Skin epidermis (tissue), 12 donors: ENCODE measurements around the gene ZFPM1.
A peak's percentile ranks its signal among the peaks of the same experiment; 100 is the strongest.

Experiments
- H3K27ac ChIP-seq, 21 experiments: fragments of 200-600 bp; sonication (generic) in 11 of 21; one replicate each; pipeline ENCODE4 v1.5.0; 2020; ENCODE audit warnings: mild to moderate bottlenecking in 3 of 21, inconsistent platforms in 2 of 21, moderate library complexity in 2 of 21
- H3K4me3 ChIP-seq, 7 experiments: fragments of 200-600 bp; sonication (generic) in 2 of 7; one replicate each; pipeline ENCODE4 v1.5.0; 2020; ENCODE audit warnings: inconsistent platforms in 2 of 7, mild to moderate bottlenecking in 2 of 7, moderate library complexity in 1 of 7

ZFPM1 gene

DNA sequence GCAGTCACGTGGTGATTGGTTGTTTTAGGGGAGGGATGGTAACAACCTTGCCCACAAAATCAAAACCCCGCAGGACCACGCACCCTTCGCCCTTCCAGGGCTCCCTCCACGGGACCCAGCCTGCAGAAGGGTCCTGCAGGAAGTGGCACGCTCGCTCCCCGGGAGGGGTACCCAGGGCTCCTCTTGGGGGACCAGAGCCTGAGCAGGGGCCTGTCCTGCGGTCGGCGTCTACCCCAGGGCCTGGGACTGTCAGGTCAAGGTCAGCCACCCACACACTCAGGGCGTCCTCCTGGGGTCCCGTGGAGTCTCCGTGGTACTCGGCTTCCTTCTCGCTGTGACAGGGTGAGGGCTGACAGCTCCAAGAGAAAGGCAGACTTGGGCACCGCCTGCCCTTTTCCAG, 36.4 kb upstream of the ZFPM1 start:
- Histone ChIP-seq H3K27ac (no peak overlapping the region), H3K4me3 (no peak overlapping the region)

DNA sequence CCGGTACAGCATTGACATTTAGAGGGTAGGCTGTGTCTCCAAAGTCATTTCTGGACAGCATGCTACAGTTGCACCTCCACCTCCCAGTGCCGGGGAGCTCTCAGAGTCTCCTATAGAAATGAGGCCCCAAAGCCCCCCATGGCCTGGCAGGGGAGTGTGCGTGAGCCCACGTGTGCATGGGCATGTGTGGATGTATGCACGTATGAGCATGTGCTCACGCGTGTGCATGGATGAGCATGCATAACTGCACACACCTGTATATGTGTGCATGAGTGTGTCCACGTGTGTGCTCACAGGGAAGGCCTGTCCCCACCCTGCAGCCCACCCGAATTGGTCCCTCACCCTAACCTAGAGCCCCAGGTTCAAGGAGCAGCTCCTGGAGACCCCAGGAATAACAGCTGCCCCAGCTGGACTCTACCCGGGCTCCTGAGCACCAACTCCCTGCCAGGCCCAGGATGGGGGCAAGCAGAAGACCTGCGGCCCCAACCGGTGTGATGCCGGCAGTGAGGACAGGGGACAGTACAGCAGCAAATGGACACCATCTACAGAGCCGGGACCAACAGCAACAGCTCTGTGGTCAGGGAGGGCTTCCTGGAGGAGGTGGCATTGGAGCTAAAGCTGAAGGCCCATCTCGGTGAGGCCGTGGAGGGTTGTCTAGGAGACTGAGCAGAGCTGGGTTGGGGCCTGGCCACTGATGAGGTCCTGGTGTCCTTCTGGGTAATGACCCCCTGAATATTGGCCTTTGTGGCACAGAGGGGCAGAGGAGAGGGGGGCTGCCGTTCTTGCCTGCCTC, 35.2 kb upstream of the ZFPM1 start:
- Histone ChIP-seq H3K4me3 (no peak overlapping the region), H3K27ac (no peak overlapping the region)

DNA sequence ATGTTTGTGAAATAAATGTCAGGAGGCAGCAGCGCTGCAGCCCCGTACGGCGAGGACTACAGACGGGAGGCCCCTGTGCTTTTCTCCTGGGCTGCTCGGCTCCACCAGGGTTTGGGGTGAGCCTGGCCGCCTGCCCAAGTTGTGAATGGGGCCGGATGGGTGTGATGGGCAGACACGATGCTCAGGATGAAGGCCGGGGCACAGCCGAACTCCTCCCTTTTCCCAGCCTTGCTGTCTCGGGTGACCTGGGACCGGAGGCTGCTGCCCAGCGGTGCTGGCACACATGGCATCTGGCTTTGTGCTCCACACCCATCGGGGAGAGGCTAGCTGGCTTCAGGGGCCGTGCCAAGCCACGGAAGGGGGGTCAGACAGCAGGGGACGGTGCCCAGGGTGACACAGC, 34.2 kb upstream of the ZFPM1 start:
- no peak overlapping the region for H3K4me3 ChIP-seq

DNA sequence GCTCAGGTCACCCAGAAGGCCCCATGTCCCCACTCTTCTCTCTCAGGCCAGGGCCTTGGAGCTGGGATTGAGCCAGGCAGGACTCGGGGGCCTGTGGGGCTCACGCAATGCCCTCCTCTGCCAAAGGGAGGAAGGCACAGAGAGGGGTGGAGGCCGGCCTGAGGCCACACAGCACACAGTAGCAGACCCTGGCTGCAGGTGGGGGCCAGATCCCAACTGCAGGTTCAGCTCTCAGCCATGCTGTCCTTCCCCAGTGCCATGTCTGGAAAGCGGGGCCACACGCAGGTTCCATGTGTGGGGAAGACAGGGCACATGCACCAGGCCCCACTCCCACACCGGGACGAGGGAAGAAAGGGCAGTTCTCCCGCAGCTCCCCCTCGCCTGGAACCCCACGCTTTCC, 33.3 kb upstream of the ZFPM1 start:
- no peak overlapping the region for H3K27ac ChIP-seq

More for the DNA sequence above, 34.2 kb upstream of the ZFPM1 start:
- H3K27ac ChIP-seq, result no peak overlapping the region

DNA sequence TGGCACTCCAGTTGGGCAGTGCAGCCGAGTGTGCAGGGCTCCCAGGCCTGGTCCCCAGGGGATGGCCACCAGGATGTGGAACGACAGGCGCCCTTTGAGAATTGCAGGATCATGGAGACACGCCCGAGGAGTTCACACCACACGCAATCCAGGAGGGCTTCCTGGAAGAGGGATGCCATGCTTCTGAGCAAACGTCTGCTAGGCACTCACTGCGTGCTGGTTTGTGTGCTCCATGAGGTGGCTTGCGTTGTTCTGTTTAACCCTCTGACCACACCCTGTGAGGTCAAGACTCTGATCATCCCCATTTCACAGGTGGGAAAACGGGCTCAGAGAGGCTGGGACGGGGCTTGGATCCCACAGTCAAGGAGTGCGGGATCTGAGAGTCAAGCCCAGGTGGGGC, 32.6 kb upstream of the ZFPM1 start:
- Histone ChIP-seq H3K27ac (no peak overlapping the region), H3K4me3 (no peak overlapping the region)

More for the DNA sequence above, 33.3 kb upstream of the ZFPM1 start:
- H3K4me3 ChIP-seq, result no peak overlapping the region

DNA sequence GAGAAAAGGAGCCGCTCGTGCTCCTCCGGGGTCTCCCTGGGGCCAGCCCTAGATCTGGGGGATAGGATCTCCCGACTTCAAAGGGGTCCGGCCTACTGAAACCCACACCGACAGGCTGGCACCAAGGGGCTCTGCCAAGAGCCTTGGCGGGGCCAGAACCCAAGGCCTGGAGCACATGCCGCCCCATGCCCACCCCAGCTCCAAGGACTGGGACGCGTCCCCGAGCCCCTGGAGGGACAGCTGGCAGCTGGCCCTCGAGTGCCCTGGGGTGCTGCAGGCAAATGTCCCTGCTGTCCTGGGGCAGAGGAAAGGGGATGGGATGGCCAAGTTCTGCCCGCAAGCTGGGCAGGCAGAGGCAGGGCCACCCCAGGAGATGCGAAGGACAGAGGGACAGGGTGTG, 31.8 kb upstream of the ZFPM1 start:
- Histone ChIP-seq H3K4me3 (no peak overlapping the region), H3K27ac (no peak overlapping the region)

DNA sequence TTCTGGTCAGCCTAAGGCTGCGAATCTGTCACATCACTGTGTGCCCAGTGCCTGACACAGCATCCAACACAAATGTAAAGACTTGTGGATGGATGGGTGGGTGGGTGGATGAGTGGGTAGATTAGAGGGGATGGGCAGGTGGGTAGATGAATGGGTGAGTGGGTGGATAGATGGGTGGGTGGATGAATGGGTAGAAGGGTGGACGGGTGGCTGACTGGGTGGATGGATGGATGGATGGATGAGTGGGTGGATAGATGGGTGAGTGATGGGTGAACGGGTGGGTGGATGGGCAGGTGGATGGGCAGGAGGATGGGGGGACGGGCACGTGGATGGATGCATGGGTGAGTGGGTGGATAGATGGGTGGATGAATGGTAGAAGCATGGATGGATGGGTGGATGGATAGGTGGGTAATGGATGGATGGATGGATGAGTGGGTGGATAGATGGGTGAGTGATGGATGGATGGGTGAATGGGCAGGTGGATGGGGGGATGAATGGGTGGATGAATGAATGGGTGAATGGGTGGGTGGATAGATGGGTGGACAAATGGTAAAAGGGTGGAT, 31.1 kb upstream of the ZFPM1 start:
- no peak overlapping the region for H3K4me3 ChIP-seq
- no peak overlapping the region for H3K27ac ChIP-seq

DNA sequence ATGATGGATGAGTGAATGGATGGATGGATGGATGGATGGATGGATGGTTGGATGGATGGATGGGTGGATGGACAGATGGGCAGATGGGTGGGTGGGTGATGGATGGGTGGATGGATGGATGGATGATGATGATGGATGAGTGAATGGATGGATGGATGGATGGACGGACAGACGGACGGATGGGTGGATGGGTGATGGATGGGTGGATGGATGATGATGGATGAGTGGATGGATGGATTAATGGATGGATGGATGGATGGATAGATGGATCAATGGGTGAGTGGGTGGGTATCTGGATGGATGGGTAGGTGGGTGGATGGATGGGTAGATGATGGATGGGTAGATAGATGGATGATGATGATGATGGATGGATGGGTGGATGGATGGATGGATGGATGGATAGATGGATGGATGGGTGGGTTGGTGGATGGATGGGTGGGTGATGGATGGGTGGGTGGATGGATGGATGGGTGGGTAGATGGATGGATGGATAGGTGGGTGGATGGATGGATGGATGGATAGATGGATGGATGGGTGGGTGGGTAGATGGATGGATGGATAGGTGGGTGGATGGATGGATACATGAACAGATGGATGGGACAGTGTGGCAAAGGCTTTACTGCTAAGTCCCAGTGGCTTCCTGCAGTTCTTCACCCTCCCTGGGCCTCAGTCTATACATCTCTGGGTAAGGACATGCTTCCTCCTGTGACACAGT, 30.2 kb upstream of the ZFPM1 start:
- H3K27ac ChIP-seq, result no peak overlapping the region
- no peak overlapping the region for H3K4me3 ChIP-seq

DNA sequence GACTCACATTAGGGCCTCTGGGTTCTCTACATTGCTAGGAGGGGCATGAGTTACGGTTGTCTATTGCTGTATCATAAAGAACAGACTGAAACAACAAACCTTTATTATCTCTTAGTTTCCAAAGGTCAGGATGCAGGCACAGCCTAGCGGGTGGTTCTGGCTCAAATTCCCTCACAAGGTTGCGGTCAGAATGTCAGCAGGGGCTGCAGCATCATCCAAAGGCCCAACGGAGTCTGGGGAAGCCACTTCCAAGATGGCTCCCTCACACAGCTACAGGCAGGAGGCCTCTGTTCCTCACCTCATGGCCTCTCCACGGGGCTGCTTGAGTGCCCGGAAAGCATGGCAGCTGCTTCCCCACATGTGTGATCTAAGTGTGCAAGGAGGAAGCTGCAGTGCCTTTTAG, 29.6 kb upstream of the ZFPM1 start:
- Histone ChIP-seq H3K27ac (no peak overlapping the region), H3K4me3 (no peak overlapping the region)

DNA sequence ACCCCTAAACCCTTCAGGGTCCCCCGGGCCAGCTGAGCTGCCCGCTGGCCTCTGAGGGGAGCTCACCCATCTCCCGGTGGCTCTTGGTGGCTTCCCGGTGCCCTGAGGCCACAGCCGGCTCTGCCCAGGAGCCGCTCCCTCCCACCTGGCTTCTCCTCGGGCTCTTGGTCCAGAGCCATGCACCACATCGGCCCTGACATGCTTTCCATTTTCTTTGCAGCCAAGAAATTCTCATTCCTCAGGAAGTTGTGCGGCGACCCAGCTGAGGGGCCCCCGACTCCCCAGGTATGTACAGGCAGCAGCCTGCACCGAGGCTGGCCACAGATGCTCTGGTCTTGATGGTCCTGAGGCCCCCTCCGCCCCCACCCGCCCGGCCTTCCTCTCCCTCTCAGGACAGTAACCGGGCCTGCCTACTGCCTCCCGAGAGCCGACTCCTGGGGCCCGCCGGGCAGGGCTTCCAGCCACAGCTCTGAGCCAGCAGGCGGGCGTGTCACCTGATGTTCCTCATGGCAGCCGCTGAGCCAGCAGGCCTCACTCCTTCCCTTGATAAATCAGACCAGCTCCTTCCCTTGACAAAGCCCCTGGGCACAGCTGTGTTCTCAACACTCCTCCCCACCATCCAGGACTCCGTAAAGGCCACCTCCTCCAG, 28.4 kb upstream of the ZFPM1 start:
- Histone ChIP-seq H3K27ac (peak overlapping the region in 2 of 21 experiments; percentile 23 to 44), H3K4me3 (no peak overlapping the region)

DNA sequence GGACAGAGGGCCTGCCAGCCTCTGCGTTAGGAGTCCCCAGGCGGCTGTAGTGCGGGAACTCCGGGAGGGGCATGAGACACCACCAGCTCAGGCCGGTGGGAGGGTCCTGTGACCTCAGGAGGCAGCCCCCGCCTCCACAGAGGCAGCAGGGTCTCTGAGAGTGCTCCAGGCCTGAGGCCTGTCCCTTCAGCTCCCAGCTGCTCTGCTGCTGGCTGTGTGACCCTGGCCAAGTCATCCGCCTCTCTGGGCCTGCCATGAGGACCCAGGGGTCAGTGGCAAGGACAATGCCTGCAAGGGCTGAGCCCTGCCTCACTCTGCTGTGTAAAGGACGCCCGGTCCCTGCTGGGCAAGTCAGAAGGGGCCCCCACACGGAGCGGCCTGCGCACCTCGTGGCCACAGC, 27.1 kb upstream of the ZFPM1 start:
- Histone ChIP-seq H3K27ac (no peak overlapping the region), H3K4me3 (no peak overlapping the region)

DNA sequence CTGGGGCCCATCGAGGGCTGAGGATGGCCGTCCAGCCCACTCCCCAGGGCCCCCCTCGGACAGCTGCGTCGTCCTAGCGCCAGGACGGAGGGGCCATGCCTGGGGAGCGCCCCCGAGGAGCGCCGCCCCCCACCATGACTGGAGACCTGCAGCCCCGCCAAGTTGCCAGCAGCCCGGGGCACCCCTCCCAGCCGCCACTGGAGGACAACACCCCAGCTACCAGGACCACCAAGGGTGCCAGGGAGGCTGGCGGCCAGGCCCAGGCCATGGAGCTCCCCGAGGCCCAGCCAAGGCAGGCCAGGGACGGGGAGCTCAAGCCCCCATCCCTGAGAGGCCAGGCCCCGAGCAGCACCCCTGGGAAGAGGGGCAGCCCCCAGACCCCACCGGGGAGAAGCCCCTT, 25.7 kb upstream of the ZFPM1 start:
- H3K27ac ChIP-seq, result no peak overlapping the region
- H3K4me3 ChIP-seq, result no peak overlapping the region

DNA sequence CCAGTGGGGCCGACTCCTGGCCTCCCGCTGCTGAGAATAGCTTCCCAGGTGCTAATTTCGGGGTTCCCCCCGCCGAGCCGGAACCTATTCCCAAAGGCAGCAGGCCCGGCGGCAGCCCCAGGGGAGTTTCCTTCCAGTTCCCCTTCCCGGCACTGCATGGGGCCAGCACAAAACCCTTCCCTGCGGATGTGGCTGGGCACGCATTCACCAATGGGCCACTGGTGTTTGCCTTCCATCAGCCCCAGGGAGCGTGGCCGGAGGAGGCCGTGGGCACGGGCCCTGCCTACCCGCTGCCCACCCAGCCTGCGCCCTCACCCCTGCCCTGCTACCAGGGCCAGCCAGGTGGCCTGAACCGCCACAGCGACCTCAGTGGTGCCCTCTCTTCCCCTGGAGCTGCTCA, 24.9 kb upstream of the ZFPM1 start:
- Histone ChIP-seq H3K4me3 (no peak overlapping the region), H3K27ac (no peak overlapping the region)

DNA sequence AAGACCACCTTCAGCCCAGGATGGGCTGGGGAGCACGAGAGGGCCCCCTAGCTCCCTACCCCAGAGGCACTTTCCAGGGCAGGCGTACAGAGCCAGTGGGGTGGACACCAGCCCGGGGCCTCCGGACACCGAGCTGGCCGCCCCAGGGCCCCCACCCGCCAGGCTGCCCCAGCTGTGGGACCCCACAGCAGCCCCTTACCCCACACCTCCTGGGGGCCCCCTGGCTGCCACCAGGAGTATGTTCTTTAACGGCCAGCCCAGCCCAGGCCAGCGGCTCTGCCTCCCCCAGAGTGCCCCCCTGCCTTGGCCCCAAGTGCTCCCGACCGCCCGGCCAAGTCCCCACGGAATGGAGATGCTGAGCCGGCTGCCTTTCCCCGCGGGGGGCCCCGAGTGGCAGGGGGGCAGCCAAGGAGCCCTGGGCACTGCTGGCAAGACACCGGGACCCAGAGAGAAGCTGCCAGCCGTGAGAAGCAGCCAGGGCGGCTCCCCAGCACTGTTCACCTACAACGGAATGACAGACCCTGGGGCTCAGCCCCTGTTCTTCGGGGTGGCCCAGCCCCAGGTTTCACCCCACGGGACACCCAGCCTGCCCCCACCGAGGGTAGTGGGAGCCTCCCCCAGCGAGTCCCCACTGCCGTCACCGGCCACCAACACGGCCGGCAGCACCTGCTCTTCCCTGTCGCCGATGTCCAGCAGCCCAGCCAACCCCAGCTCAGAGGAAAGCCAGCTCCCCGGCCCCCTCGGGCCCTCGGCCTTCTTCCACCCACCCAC, 24.3 kb upstream of the ZFPM1 start:
- Histone ChIP-seq H3K4me3 (no peak overlapping the region), H3K27ac (no peak overlapping the region)

DNA sequence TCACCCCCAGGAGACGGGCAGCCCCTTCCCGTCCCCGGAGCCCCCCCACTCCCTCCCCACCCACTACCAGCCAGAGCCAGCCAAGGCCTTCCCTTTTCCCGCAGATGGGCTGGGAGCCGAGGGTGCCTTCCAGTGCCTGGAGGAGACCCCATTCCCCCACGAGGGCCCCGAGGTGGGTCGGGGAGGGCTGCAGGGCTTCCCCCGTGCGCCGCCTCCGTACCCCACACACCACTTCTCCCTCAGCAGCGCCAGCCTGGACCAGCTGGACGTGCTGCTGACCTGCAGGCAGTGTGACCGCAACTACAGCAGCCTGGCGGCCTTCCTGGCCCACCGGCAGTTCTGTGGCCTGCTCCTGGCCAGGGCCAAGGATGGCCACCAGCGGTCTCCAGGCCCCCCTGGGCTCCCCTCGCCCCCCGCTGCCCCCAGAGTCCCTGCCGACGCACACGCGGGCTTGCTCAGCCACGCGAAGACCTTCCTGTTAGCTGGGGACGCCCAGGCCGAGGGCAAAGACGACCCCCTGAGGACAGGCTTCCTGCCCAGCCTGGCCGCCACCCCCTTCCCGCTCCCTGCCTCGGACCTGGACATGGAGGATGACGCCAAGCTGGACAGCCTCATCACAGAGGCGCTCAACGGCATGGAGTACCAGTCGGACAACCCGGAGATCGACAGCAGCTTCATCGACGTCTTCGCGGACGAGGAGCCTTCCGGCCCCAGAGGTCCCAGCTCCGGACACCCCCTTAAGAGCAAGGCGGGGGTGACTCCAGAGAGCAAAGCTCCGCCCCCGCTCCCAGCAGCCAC, 23.5 kb upstream of the ZFPM1 start:
- Histone ChIP-seq H3K27ac (peak overlapping the region in 15 of 21 experiments; percentile 39 to 86 (median 75)), H3K4me3 (peak overlapping the region; percentile 19 to 51 (median 40))

DNA sequence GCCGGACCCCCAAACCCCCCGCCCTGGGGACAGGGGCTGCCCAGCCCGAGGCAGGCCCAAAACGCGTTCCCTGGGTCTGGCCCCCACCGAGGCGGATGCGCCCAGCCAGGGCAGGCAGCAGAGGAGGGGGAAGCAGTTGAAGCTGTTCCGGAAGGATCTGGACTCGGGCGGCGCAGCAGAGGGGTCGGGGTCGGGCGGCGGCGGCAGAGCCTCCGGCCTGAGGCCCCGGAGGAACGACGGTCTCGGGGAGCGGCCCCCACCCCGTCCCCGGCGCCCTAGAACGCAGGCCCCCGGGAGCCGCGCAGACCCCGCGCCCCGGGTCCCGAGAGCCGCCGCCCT, 22.9 kb upstream of the ZFPM1 start:
- H3K4me3 ChIP-seq, result peak overlapping the region; percentile 19 to 51 (median 40)
- H3K27ac ChIP-seq, result peak overlapping the region in 20 of 21 experiments; percentile 12 to 86 (median 75)

DNA sequence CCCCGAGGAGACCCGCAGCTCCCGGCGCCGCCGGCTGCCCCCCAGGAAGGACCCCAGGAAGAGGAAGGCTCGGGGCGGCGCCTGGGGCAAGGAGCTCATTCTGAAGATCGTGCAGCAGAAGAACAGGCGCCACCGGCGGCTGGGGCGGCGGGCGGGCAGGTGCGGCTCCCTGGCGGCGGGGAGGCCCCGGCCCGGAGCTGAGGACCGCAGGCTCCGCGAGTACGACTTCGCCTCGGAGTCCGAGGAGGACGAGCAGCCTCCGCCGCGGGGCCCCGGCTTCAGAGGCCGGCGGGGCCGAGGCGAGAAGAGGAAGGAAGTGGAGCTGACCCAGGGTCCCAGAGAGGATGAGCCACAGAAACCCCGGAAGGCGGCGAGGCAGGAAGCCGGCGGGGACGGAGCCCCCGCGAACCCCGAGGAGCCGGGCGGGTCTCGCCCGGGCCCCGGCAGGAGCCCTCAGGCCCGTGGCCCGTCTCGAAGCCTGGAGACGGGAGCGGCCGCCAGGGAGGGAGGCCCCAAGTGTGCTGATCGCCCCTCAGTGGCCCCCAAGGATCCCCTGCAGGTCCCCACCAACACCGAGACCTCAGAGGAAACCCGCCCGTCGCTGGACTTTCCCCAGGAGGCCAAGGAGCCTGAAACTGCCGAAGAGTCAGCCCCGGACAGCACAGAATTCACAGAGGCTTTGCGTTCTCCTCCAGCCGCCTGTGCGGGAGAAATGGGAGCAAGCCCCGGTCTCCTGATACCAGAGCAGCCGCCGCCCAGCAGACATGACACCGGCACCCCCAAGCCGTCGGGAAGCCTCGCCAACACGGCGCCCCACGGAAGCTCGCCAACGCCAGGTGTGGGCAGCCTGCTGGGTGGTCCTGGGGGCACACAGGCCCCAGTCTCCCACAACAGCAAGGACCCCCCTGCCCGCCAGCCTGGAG, 22.3 kb upstream of the ZFPM1 start:
- Histone ChIP-seq H3K27ac (peak overlapping the region in 20 of 21 experiments; percentile 12 to 86 (median 75)), H3K4me3 (peak overlapping the region; percentile 19 to 51 (median 40))

DNA sequence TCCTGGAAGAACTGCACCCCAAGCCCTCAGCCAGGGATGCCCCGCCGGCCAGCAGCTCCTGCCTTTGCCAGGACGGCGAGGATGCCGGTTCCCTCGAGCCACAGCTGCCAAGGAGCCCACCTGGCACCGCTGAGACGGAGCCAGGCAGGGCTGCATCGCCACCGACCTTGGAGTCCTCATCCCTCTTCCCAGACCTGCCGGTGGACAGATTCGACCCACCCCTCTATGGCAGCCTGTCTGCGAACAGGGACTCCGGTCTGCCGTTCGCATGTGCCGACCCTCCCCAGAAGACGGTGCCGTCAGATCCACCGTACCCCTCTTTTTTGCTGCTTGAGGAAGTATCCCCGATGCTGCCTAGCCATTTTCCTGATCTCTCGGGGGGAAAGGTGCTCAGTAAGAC, 21.4 kb upstream of the ZFPM1 start:
- Histone ChIP-seq H3K4me3 (peak overlapping the region in 1 of 7 experiments; percentile 38), H3K27ac (no peak overlapping the region)
